NCI-H2107 treated with DMSO at 0.1 percent for 48 hours (cell line): ENCODE results near the gene RBCK1.
A peak's percentile ranks its signal among the peaks of the same experiment; 100 is the strongest.
"Not testable (repeated sequence)": the region's sequence is repeated elsewhere in the genome, so short reads cannot be mapped to it uniquely, and the experiment has no call there.

Source experiments
- DNase-seq: peaks from one replicate; lab custom pipeline; 2025; ENCODE audit not compliant: unreplicated experiment; lab: John Stamatoyannopoulos, UW

The RBCK1 gene

DNA sequence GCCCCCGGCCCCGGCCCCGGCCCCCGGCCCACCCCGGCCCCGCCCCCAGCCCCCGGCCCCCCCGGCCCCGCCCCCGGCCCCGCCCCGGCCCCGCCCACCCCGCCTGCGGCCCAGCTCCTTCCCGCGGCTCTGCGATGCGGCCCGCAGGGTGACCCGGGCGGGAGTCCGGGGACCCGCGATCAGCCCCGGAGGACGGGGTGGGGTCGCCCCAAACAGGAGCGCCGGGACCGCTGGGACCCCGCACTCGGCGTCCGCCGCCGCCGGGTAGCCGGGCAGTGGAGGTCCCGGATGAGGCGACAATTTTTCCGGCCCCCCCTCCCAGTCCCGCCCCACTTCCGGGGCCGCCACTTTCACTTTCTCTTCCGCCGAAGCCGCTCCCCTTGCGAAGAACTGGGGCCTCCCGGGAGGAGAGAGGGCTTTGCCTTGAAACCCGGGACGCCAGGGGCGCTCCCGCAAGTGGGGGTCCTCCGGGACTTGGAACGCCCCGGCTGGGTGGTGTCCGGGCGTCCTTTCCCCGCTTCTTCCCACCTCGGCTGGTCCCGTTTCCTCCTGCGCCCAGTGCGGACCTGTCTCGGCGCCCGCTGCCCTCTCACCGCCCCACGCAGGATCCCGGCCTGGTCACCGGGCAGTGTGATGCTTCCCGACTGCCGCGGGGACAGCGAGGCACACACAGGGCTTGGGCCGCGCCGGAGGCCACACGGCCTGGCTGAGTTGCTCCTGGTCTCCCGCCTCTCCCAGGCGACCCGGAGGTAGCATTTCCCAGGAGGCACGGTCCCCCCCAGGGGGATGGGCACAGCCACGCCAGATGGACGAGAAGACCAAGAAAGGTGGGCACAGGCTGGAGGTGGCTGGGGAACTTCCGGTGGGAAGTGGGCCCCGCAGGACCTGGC, at the start of gene RBCK1:
RBCK1 (plus strand) TSS at position 347 of the 890 bp plus-strand sequence; CDS start at position 806, 459 bp downstream.
- DNase-seq, result peak; percentile 25

DNA sequence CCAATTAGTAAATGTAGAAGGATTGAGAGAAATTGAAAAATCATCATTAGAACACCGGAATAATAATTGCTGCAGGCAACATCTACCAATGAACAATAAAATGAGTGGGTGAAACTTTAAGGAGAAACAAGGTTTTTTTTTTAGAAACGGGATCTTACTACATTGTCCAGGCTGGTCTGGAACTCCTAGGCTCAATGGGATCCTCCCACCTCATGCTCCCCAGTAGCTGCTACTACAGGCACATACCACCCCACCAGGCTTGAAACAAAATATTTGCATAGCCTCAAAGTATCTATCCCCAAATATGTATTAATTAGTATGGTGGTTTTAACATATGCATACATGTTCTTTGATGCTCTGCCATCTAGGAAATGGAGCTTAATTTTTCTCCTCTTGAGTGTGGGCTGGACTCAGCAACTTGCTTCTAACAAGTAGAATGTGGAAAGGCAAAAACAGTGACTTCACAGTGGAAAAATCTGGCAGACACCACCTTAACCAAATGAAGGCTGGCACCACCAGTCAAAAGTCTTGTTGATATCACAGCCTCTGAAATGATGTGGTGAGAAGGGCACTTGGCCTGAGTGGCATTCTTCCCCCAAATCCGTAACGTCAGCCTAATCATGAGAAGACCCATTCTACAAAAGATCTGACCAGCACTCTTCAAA, 49.1 kb upstream of the RBCK1 start:
- DNase-seq, result no peak

DNA sequence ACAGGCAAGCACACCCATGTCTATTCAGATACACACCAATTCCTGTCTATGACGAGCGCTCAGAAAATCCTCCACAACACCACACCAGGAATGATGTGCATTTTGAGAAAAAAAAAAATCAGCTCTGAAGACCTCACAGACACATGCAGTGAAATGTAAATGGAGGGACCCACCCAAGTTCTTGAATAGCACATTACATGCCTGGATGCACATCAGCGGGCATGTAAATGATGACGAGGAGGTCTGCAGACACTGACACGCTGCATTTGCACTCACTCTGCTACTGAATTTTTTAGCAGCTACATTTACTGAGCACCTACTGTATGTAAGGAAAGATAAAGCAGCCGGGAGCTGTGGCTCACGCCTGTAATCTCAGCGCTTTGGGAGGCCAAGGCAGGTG, 46.5 kb upstream of the RBCK1 start:
- DNase-seq, result peak; percentile 6

DNA sequence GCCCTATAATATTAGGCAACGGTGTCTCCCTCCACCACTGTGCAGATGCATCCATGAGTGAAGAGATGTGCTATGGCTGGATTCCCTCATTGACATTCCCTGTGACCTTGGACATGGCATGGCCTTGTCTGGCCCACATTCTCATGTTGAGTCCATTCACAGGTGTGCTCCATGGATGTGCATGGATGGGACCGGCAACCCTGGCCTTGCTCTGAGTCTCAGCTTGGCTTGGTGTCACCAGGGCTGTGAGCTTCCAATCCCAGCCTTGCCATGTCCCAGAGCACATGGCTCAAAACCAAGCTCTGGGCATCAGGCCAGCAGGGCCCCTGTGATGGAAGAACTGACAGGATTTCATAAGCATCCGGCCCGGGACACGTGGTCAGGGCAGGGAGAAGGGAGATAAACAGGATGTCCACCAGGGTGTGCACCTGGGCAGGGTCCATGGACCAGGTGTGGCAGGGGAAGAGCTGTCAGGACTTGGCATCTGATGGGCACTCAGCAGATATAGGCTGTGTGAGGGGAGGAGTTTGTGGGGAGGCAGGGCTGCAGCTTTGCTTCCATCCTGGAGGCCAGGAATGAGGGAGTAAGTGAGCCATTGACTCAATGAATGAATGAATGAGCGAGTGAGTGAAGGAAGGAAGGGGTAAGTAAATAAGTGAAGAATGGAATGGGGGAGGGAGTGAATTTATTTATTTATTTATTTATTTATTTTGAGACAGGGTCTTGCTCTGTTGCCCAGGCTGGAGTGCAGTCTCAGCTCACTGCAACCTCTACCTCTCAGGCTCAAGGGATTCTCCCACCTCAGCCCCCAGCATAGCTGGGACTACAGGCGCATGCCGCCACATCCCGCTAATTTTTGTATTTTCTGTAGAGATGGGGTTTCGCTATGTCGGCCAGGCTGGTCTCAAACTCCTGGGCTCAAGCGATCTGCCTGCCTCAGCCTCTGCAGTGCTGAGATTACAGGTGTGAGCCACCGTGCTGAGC, 45.5 kb upstream of the RBCK1 start:
- peak; percentile 59 for DNase-seq

DNA sequence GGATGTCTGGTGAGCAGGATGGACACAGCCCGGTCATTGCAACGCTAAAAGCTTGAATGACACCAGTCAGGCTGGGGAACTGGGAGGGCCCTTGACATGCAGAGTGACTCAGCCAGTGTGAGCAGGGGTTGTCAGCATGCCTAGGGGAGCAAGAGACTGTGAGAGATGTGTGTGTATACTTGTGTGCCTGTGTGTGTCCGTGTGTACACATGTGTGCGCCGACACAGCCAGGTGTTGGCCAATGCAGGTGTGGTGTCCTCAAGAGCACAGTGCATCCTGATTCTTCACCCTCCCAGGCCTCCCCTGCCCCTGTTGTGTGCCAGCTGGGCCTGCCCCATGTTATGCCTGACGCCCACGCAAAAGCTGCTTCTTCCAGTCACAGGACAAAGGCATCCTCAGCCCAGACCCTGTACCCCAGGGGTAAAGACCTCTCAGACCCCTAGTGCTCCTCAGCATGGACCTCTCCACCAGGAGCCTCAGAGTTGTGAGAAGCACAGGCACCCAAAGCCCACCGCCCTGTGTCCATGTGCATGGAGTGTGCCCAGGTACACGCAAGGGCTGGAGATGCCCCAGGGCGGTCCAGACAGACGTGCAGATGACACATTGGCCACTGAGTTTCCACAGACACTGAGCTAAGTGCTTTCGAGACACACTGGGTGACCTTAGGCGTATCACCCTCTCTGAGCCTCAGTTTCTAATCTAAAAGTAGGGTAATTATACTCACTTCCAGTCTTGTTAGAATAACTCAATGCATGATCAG, 44.6 kb upstream of the RBCK1 start:
- no peak for DNase-seq

DNA sequence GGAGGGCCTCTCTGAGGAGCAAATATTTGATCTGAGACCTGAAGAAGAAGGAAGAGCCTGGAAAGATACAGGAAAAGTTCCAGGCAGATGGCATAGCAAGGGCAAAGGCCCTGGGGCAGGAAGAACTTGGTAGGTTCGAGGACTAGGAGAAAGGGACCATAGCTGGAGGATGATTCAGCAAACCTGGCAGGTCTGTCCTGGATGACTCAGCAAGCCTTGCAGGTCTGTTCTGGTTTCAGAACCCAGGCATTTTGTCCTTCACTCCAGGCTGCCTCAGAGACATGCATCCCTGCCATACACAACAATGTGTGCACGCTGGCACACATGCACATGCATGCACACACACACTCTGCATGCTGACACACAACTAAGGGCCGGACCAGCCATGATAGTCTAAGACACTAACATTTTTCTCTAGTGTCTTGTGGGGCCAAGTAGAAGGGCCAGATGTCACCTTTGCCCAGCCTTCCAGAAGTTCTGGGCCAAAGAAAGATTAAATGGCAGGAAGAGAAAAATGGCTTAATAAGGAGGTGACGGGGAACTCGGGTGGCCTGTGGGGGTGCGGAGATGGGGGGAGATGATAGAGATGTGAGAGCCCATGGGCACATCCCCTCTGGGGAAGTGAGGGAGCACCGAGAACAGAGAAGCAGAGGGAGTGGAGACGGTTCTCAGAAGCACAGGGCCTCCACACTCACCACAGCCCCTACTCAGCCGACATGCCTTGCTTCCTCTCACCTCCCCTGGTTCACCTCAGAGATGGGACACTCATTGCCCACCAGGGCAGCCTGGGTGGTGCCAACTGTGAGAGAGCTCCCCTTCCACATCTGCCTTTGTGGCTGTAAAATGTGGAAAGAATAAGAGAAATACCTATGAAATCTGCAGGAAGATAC, 42.9 kb upstream of the RBCK1 start:
- DNase-seq, result no peak

DNA sequence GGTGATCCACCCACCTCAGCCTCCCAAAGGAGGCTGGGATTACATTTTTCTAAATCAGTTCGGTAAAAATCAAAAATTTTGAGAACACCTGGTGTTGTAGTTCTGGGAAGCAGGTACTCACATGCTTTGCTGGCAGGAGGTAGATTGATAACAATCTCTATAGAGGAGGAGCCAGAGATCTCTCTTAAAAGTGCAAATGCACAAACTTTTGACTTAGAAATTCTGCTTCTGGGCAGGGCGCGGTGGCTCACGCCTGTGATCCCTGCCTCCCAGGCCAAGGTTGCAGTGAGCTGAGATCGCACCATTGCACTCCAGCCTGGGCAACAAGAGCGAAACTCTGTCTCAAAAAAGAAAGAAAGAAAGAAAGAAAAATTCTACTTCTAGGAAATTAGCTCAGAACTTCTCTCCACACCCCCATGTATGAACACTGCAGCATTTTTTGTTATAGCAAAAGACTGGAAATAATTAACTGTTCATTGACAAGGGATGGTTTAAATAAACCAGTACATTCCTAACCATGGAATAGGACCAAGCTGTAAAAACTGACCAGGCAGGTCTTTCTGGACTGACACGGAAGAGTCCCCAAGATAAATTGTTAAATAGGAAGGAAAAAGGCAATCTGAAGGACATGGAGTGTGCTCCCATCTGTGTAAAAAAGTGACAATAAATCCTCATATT, 41.9 kb upstream of the RBCK1 start:
- DNase-seq, result no peak

DNA sequence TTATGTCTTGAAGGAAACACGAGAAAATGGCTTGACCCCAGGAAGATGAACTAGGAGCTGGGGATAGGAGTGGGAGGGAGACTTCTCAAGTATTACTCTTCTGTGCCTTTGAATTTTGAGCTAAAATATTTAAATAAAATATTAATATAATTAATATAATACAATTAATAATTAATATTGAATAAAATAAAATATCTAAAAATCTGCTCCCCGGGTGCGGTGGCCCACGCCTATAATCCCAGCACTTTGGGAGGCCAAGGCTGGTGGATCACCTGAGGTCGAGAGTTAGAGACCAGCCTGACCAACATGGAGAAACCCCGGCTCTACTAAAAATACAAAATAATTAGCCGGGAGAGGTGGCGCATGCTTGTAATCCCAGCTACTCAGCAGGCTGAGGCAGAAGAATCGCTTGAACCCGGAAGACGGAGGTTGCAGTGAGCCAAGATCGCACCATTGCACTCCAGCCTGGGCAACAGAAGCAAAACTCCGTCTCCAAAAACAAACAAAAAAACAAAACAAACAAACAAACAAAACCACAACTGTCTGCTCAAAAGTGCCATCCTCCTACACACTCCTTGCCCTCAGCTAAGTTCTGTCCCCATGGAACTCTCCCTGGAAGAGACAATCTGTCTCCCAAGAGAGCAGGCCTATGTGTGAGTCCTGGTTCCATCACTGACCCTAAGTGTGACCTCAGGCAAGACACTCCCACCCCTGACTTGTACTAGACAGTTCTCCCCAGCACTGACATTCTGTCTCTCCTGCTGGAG, 41.2 kb upstream of the RBCK1 start:
- no peak for DNase-seq

DNA sequence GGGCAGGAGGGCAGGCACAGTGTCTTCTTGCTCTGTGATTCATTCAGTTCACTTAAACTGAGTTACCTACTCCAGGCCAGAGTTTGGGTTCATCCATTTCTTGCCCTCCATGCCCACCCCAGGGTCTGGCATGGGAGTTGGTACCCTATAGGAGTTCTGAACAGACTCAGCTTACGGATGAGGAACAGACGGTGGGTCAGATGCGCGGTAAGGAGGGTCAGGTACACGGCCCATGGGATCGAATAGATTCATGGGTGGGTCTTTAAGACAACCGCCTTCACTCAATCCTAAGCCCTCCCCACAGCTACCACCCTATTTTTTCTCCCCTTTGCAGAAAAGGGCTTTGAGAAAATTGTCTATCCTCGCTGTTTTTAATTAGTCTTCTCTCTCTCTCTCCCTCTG, 40.6 kb upstream of the RBCK1 start:
- DNase-seq, result no peak

DNA sequence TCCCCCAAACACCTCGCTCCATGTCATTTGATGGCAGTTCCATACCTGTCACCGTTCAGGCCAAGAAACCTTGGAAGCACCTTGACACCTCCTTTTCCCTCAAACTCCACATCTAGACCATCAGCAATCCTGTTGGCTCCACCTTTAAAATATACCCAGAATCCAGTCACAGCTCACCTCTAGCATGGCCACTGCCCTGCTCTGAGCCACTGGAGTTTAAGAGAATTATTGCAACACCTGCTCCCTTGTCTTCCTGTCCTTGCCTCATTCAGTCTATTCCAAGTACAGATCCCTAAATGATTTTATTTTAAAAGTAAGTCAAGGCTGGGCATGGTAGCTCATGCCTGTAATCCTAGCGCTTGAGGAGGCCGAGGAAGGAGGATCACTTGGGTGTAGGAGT, 39.2 kb upstream of the RBCK1 start:
- no peak for DNase-seq

DNA sequence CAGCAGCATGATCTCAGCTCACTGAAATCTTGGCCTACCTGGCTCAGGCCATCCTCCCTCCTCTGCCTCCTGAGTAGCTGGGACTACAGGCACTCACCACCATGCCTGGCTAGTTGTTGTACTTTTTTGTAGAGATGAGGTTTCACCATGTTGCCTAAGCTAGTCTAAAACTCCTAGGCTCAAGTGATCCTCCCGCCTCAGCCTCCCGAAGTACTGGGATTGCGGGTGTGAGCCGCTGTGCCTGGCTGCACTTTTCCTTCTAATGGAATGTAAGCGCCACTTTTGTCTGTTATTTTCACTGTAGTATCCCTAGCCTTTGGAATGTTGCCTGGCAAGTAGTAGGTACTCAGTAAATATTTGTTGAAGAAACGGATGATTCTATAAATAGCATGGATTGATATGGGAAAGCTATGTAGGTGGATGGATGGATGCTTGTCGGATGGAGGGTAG, 37.9 kb upstream of the RBCK1 start:
- DNase-seq, result no peak

DNA sequence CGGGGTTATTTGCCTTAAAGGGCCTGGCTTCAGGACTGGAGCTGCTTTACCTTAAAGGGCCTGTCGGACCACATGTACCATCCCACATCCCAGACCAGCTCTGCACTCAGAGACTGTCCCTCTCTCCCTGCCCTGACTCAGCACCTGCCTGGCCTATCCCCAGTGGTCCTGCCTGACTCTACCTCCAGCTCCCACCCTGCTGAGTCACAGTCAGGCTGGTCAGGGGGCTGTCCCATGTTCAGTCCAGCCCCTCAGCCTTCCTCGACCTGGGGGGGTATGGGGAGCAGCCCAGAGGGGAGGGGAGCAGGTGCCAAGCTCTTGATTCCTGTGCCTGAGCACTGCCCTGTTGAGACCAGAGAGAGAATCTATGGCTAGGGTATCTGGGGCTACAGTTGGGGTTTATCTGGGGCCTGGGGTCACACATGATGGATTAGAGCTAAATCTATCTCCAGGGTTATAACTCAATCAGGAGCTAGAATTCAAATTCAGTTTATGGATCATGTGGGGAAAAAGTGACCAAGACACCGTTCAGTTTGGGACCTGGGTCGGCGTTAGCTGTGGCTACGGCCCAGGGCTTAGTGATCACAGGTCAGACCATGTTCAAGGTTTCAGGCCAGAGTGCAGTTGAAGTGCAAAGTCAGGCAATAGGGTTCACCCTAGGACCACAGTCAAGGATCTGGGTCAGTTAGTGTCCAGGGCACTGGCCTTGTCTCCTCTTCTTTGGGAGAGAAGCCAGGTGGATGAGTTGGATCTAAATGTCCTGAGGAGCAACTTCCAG, 36.9 kb upstream of the RBCK1 start:
- DNase-seq, result no peak

DNA sequence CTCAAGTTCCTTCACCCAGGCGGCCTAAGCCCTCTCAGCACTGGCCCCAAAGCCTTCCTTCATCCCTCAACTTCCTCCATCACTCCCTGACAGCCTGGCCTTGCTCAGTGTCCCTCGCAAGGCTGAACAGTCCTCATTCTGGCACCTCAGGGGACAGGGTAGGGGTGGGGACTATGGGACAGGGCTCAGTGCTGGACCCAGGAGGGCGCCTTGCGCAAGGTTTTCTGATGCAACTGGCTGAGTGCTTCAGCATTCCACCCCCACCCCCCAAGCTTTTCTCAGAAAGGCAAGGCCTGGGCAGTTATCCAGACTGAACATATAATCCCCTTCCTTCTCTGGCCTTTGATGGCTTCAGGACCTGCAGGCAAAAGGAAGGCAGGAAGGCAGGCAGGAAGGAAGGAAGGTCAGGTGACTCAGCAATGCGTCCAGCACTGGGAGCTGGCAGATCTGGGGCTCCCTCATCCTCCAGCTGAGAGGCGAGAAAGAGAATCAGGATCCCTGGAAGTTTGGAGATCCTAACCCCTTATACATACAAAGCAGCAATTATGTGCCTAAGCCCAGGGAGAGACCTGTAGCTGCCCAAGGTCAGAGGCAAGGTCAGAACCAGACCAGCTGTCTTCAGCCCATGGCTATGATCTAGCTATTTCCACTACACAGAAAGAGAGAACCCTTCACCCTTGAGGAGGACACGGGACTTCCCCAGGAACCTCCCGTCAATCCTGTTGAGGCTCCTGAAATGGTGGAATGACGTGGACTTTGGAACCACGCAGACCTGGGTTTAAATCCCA, 36.1 kb upstream of the RBCK1 start:
- DNase-seq, result peak; percentile 5

DNA sequence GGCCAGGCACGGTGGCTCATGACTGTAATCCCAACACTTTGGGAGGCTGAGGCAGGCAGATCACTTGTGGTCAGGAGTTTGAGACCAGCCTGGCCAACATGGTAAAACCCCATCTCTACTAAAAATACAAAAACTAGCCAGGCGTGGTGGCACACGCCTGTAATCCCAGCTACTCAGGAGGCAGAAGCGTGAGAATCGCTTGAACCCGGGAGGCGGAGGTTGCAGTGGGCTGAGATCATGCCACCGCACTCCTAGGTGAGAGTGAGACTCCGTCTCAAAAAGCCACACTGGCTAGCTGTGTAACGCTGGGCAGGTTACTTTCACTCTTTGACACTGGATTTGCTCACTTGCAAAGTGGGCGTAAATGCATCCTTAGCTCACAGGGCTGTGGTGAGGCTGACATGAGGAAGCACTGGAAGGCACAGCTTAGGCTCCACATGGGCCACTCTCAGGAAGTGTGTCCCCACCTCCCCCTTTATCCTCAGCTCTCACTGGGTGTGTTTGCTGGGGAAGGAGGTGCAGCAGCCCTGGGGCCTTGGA, 35.5 kb upstream of the RBCK1 start:
- DNase-seq, result not testable (repeated sequence)

DNA sequence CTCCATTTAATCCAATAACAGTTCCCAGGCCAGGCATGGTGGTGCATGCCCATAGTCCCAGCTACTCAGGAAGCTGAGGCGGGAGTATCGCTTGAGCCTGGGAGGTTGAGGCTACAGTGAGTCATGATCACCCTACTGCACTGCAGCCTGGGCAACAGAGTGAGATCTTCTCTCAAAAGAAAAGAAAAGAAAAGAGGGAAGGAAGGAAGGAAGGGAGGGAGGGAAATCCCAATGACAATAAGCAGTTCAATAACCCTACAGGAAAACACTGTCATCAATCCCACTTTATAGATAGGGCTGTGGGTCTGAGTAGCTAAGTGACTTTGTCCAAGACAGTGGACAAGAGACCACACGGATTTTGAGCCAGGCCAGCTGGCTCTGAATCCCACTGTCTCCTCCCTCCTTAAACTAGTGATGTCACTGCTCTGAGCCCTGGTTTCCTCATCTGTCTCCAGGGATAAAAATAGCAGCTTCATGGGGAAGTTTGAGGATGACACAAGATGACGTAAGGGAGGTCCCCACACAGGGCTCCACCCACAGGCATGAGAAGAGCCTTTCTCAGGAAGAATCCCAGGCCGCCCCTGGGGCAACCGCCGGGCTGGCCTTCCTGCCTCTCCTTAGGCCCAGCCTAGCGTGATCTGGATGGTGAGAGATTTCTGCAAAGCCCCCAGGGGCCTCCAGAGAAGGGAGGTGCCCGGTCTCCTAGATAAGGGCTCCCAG, 34.8 kb upstream of the RBCK1 start:
- no peak for DNase-seq
